Glutamatergic neuron (in vitro differentiated cells): ENCODE measurements around the gene GRAMD2B. TPM values are rescaled to one million over a fixed set of nuclear protein-coding genes. Genes with fewer than 3 reads are reported as not detected.

ENCODE experiments used
- DNase-seq: peaks from one replicate; pipeline ENCODE4 v3.0.0; 2022
- H3K27ac Mint-ChIP-seq: one replicate; pipeline ENCODE4 v1.8.0; 2020; ENCODE audit warnings: mild to moderate bottlenecking, mixed read lengths, inconsistent platforms; ENCODE audit not compliant: unreplicated experiment
- H3K27me3 Mint-ChIP-seq: one replicate; pipeline ENCODE4 v1.8.0; 2020; ENCODE audit warnings: mild to moderate bottlenecking, moderate library complexity, mixed read lengths, inconsistent platforms; ENCODE audit not compliant: unreplicated experiment
- H3K36me3 Mint-ChIP-seq: one replicate; pipeline ENCODE4 v1.8.0; 2020; ENCODE audit warnings: mild to moderate bottlenecking, mixed read lengths, inconsistent platforms; ENCODE audit not compliant: unreplicated experiment
- H3K4me1 Mint-ChIP-seq: one replicate; pipeline ENCODE4 v1.8.0; 2020; ENCODE audit warnings: mild to moderate bottlenecking, low read depth, mixed read lengths, inconsistent platforms; ENCODE audit not compliant: unreplicated experiment
- H3K4me3 Mint-ChIP-seq: one replicate; pipeline ENCODE4 v1.8.0; 2020; ENCODE audit warnings: mild to moderate bottlenecking, mixed read lengths, inconsistent platforms; ENCODE audit not compliant: unreplicated experiment
- H3K9me3 Mint-ChIP-seq: one replicate; pipeline ENCODE4 v1.8.0; 2020; ENCODE audit warnings: mild to moderate bottlenecking, moderate library complexity, mixed read lengths, inconsistent platforms; ENCODE audit not compliant: unreplicated experiment
- CTCF ChIP-seq: fragments of 200-600 bp; sonication (generic); IDR thresholded peaks from one replicate; pipeline ENCODE4 v1.5.0; 2021; ENCODE audit not compliant: partially characterized antibody, unreplicated experiment
- total RNA-seq: library from RNA; stranded (reverse); fragmentation: NEBNext Ultra II Directional; extraction: Animal tissue kit (Norgen Biotek cat#: 25700); gene quantifications from one replicate; pipeline ENCODE4 v1.2.1, GENCODE V29; 2021; ENCODE audit not compliant: unreplicated experiment

Gene GRAMD2B
- total RNA-seq, 1 donor from 2014 or later, result 0.69 TPM

GRCh38 chr5:126499278-126499677 is 76.1 kb downstream of the GRAMD2B start:
- H3K9me3 Mint-ChIP-seq, result no peaks in the 10 kb centered on the region
- no peaks in the 10 kb centered on the region for H3K4me1 Mint-ChIP-seq
- TF ChIP-seq CTCF, result no peak
- no peak overlapping the region for H3K27ac Mint-ChIP-seq
- DNase-seq, result no peak
- no peaks in the 10 kb centered on the region for H3K36me3 Mint-ChIP-seq
- no peak overlapping the region for H3K4me3 Mint-ChIP-seq
- no peaks in the 10 kb centered on the region for H3K27me3 Mint-ChIP-seq

- no peak overlapping the region for H3K27ac Mint-ChIP-seq
- no peaks in the 10 kb centered on the region for H3K4me1 Mint-ChIP-seq
- no peaks in the 10 kb centered on the region for H3K36me3 Mint-ChIP-seq
- no peaks in the 10 kb centered on the region for H3K27me3 Mint-ChIP-seq
- no peak overlapping the region for H3K4me3 Mint-ChIP-seq
- H3K9me3 Mint-ChIP-seq, result no peaks in the 10 kb centered on the region
- peak; percentile 54 for TF ChIP-seq CTCF
- no peak for DNase-seq
Measured at GRCh38 chr5:126499853-126500342, 76.7 kb downstream of the GRAMD2B start.

- no peaks in the 10 kb centered on the region for H3K9me3 Mint-ChIP-seq
- no peak for TF ChIP-seq CTCF
- no peaks in the 10 kb centered on the region for H3K27me3 Mint-ChIP-seq
- H3K4me1 Mint-ChIP-seq, result no peaks in the 10 kb centered on the region
- no peak for DNase-seq
- H3K4me3 Mint-ChIP-seq, result no peak overlapping the region
- H3K27ac Mint-ChIP-seq, result no peak overlapping the region
- no peaks in the 10 kb centered on the region for H3K36me3 Mint-ChIP-seq
Measured at GRCh38 chr5:126501448-126501847, 78.2 kb downstream of the GRAMD2B start.

GRCh38 chr5:126503602-126504104 is 80.4 kb downstream of the GRAMD2B start:
- H3K27ac Mint-ChIP-seq, result no peak overlapping the region

More at GRCh38 chr5:126503602-126504104, 80.4 kb downstream of the GRAMD2B start:
- no peaks in the 10 kb centered on the region for H3K4me1 Mint-ChIP-seq
- DNase-seq, result no peak
- TF ChIP-seq CTCF, result no peak
- no peak overlapping the region for H3K4me3 Mint-ChIP-seq
- no peaks in the 10 kb centered on the region for H3K27me3 Mint-ChIP-seq
- no peaks in the 10 kb centered on the region for H3K36me3 Mint-ChIP-seq
- H3K9me3 Mint-ChIP-seq, result no peaks in the 10 kb centered on the region
